ENCODE measurements around the gene CNTNAP3.
"Not testable (repeated sequence)": the region's sequence is repeated elsewhere in the genome, so short reads cannot be mapped to it uniquely, and the experiment has no call there.

CNTNAP3 gene

GRCh38 chr9:39287980-39288379 is at the start of gene CNTNAP3:
TSS of gene CNTNAP3 (minus strand) at chr9:39288167. CDS start at chr9:39288064, 103 bp downstream.
- DNase-seq = not testable (repeated sequence)

- not testable (repeated sequence) for DNase-seq
Measured at GRCh38 chr9:39279995-39280394, 8.0 kb downstream of the CNTNAP3 start.

GRCh38 chr9:39242513-39242912 is 45.5 kb downstream of the CNTNAP3 start:
- not testable (repeated sequence) for DNase-seq

- not testable (repeated sequence) for DNase-seq
Measured at GRCh38 chr9:39232130-39232991, 55.6 kb downstream of the CNTNAP3 start.

- DNase-seq = not testable (repeated sequence)
Measured at GRCh38 chr9:39215976-39216375, 72.0 kb downstream of the CNTNAP3 start.

- not testable (repeated sequence) for DNase-seq
Measured at GRCh38 chr9:39209773-39210172, 78.2 kb downstream of the CNTNAP3 start.

GRCh38 chr9:39206643-39207042 is 81.3 kb downstream of the CNTNAP3 start:
- DNase-seq = not testable (repeated sequence)

GRCh38 chr9:39205842-39206241 is 82.1 kb downstream of the CNTNAP3 start:
- not testable (repeated sequence) for DNase-seq

GRCh38 chr9:39200412-39200811 is 87.6 kb downstream of the CNTNAP3 start:
- not testable (repeated sequence) for DNase-seq

GRCh38 chr9:39198000-39198709 is 89.8 kb downstream of the CNTNAP3 start:
- not testable (repeated sequence) for DNase-seq

- DNase-seq = not testable (repeated sequence)
Measured at GRCh38 chr9:39171370-39171769, 116.6 kb downstream of the CNTNAP3 start.

- not testable (repeated sequence) for DNase-seq
Measured at GRCh38 chr9:39157714-39158113, 130.3 kb downstream of the CNTNAP3 start.

GRCh38 chr9:39132826-39133552 is 155.0 kb downstream of the CNTNAP3 start:
- not testable (repeated sequence) for DNase-seq

GRCh38 chr9:39121401-39121800 is 166.6 kb downstream of the CNTNAP3 start:
- DNase-seq = not testable (repeated sequence)

GRCh38 chr9:39111746-39112145 is 176.2 kb downstream of the CNTNAP3 start:
- not testable (repeated sequence) for DNase-seq

GRCh38 chr9:39108145-39108544 is 179.8 kb downstream of the CNTNAP3 start:
- no peak for DNase-seq

- not testable (repeated sequence) for DNase-seq
Measured at GRCh38 chr9:39097208-39097607, 190.8 kb downstream of the CNTNAP3 start.

GRCh38 chr9:39085311-39085710 is 202.7 kb downstream of the CNTNAP3 start:
- DNase-seq = not testable (repeated sequence)

GRCh38 chr9:39082574-39082973 is 205.4 kb downstream of the CNTNAP3 start:
- DNase-seq = not testable (repeated sequence)

- DNase-seq = not testable (repeated sequence)
Measured at GRCh38 chr9:39080081-39080480, 207.9 kb downstream of the CNTNAP3 start.

GRCh38 chr9:39078621-39079256 is 209.2 kb downstream of the CNTNAP3 start:
- not testable (repeated sequence) for DNase-seq

- not testable (repeated sequence) for DNase-seq
Measured at GRCh38 chr9:39073537-39073936, 214.4 kb downstream of the CNTNAP3 start.

Data from Kasumi-1 (cell line).